Fibroblast of the aortic adventitia (primary cell): ENCODE data around the gene ABCB9. TPM values are rescaled to one million over a fixed set of nuclear protein-coding genes. Genes with fewer than 3 reads are reported as not detected.

Experiments used
- DNase-seq: peaks from one replicate; pipeline ENCODE4 v3.0.0-alpha.2; 2010; ENCODE audit warnings: low read depth
- H3K4me3 ChIP-seq: 2 replicates; pipeline ENCODE4 v1.5.1; 2011; ENCODE audit warnings: low read depth, mild to moderate bottlenecking, control low read depth, low read length, moderate library complexity
- CTCF ChIP-seq: IDR thresholded peaks from 2 replicates; pipeline ENCODE4 v1.5.1; 2011; ENCODE audit warnings: mild to moderate bottlenecking, low read length, control low read depth, inconsistent platforms; ENCODE audit not compliant: insufficient read depth
- total RNA-seq: library from RNA; depleted of rRNA; stranded (reverse); fragments of >200 nt; gene quantifications from 2 replicates; pipeline ENCODE4 v1.2.3, GENCODE V29; 2012; ENCODE audit warnings: low replicate concordance

The ABCB9 gene
- total RNA-seq, 1 donor, result 10.3 TPM

DNA sequence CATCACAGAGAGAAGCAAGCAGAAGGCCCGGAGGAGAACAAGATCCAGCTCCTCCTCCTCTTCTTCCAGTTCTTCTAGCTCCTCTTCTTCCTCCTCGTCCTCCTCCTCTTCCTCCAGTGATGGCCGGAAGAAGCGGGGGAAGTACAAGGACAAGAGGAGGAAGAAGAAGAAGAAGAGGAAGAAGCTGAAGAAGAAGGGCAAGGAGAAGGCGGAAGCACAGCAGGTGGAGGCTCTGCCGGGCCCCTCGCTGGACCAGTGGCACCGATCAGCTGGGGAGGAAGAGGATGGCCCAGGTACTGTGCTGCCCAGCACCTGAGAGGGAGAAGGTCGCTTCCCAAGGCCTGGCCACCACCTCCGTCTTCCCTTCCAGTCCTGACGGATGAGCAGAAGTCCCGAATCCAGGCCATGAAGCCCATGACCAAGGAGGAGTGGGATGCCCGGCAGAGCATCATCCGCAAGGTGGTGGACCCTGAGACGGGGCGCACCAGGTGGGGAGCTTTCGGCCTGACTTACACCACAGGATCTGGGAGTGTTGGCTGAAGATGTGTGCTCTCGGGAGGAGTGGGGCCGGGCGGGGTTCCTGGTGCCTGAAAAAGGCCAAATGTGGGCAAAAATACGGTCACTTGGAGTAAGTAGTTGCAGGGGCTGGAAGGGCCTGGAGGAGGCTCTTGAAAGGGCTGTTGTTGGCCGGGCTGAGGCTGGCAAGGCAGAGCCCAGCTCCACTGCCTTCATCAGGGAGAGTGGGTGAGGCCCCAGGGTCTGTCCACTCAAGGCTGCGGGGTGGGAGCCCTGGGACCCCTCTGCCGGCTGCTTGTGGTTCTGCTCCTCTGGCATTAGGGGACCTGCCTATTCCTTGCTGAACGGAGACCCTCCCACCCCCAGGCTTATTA lies 15.6 kb upstream of the ABCB9 start:
- TF ChIP-seq CTCF, result no peak
- peak overlapping the region; percentile 92 for H3K4me3 ChIP-seq
- DNase-seq, result no peak

GRCh38 chr12:122981036-122981471 lies 14.8 kb upstream of the ABCB9 start:
- TF ChIP-seq CTCF, result no peak
- H3K4me3 ChIP-seq, result peak overlapping the region; percentile 92
- peak; percentile 21 for DNase-seq

DNA sequence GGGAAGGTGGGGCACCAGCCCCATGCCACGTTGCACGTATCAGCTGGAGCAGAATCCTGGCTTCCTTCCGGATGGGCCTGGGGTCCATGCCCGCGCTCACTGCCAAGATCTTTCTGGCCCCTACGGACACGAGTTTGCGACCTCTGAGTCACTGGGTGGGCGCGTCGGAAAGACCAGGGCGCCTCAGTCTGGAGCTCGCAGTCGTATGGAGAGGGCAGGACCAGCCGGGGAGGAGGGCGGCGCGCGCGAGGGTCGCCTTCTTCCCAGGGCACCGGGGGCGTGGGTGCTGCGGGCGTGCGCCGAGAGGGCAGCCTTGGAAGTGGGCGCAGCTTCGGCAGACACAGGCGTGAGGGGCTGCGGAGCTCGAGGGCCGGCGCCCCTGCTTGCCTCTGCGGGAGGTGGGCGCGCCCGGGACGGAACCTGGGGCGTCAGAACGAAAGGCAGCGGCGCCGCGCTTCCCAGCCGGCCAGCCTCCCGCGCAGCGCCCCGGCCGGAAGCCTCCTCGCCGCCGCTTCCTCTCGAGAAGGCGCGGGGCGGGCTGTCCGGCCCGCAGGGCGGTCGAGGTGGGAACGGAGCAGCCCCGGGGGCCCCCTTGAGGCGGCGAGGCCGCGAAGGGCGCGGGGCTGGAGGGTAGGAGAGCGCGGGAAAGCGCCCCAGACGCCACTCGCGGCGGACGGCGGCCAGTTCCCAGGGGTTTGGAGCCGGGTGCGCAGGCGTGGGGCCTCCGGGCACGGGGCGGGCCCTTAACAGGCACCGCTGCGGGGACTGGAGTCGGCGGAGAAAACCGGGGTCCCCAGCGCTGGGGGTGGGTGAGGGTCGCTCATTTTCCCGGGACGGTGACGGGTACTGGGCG lies 14.1 kb upstream of the ABCB9 start, which contains the start of gene ARL6IP4:
TSS of gene ARL6IP4 (plus strand) at position 499 of the 853 bp plus-strand sequence. CDS start 459 bp downstream, outside the sequence.
- DNase-seq, result peak; percentile 52
- TF ChIP-seq CTCF, result no peak
- peak within 1 kb of the TSS; percentile 92 for H3K4me3 ChIP-seq

GRCh38 chr12:122979908-122980182 lies 13.6 kb upstream of the ABCB9 start:
- H3K4me3 ChIP-seq, result peak overlapping the region; percentile 92
- TF ChIP-seq CTCF, result no peak
- no peak for DNase-seq

DNA sequence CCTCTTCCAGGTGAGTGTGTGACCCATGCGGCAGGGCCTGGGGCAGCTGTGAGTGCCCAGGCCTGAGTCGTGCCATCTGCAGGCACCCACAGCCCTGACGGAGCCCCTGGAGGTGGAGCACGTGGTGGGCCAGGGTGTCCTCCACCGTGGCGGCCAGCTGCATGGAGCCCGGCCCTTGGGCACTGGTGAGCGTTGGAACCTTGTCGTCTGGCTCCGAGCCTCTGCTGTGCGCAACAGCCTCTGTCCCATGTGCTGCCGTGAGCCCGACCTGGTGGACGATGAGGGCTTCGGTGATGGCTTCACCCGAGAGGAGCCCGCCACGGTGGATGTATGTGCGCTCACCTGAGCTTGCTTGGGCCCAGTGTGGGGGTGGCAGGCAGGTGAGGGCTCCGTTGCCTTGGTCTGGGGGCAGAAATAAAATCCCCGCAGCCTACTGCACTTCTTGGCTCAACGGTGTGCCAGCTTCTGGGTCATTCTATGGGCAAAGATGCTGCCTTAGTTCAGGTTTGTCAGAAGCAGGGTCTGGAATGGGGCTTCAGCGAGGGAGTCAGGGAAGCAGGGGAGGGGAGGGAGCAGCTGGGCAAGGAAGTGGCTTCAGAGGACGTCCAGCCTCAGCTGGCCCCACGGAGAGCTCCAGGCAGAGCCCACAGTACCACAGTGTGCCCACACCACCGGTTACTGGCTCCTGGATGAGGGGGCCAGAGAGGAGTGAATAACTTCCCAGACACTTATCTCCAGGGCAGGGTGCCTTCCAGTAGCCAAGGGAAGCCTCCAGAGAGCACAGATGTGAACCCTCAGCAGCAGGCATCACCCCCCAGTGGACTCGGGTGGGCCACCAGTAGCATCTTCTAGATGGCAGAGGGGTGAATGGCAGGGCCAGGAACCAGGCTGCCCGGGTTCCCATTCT lies 13.0 kb upstream of the ABCB9 start:
- peak overlapping the region; percentile 92 for H3K4me3 ChIP-seq
- no peak for TF ChIP-seq CTCF
- no peak for DNase-seq

GRCh38 chr12:122978507-122978955 lies 12.3 kb upstream of the ABCB9 start:
- no peak for TF ChIP-seq CTCF
- DNase-seq, result no peak
- H3K4me3 ChIP-seq, result no peak overlapping the region
